Measurements from ENCODE around the gene WWOX. TPM values are rescaled to one million over a fixed set of nuclear protein-coding genes. Genes with fewer than 3 reads are reported as not detected.

Gene WWOX
- total RNA-seq, 1 donor from 2014 or later = 12.6 TPM

DNA sequence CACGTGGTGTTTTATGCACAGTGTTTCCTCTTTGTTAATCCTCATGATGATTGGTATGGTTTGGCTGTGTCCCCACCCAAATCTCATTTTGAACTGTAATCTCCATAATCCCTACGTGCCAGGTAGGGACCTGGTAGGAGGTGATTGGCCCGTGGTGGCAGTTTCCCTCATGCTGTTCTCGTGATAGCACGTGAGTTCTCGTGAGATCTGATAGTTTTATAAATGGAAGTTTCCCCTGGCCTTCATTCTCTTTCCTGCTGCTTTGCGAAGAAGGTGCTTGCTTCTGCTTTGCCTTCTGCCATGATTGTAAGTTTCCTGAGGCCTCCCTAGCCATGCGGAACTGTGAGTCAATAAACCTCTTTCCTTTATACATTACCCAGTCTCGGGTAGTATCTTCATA is 115.8 kb downstream of the WWOX start:
- TF ChIP-seq, protein P1, sequence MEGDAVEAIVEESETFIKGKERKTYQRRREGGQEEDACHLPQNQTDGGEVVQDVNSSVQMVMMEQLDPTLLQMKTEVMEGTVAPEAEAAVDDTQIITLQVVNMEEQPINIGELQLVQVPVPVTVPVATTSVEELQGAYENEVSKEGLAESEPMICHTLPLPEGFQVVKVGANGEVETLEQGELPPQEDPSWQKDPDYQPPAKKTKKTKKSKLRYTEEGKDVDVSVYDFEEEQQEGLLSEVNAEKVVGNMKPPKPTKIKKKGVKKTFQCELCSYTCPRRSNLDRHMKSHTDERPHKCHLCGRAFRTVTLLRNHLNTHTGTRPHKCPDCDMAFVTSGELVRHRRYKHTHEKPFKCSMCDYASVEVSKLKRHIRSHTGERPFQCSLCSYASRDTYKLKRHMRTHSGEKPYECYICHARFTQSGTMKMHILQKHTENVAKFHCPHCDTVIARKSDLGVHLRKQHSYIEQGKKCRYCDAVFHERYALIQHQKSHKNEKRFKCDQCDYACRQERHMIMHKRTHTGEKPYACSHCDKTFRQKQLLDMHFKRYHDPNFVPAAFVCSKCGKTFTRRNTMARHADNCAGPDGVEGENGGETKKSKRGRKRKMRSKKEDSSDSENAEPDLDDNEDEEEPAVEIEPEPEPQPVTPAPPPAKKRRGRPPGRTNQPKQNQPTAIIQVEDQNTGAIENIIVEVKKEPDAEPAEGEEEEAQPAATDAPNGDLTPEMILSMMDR (IDR thresholded peaks at IDR 0.05; ENCODE audit: insufficient read depth, low read length, severe bottlenecking) = no peak
- FAIRE-seq = no peak
- no peaks in the 10 kb centered on the region for H3K27me3 ChIP-seq (ENCODE audit: control insufficient read depth, insufficient read depth, low read length)
- DNase-seq (ENCODE audit: low read depth) = no peak
- no peak overlapping the region for H3K4me3 ChIP-seq (ENCODE audit: low read depth, low read length)
- no peaks in the 10 kb centered on the region for H3K36me3 ChIP-seq (ENCODE audit: control insufficient read depth, insufficient read depth, low read length)

DNA sequence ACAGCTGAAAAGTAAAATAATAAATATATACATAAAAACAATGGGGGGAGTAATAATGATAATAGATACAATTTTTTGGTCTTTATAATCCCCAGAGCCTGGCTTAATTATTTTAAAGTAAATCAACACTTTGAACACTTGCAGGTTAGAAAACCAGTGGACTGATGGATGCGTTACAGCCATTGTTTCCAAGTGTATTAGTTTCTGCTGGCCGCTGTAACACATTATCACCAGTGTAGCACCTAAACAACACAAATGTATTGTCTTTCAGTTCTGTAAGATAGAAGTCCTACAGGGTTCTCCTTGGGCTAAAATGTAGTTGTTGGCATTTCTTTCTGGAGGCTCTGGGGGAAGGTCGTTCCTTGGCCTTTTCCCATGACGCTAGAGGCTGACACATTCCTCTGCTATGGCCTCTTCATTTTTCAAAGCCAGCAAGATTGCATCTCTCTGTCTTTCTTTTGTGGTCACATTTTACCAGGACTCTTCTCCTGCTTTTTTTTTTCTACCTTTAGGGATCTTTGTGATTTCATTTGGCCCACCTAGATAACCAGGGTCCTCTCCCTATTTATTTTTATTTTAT is 116.8 kb downstream of the WWOX start:
- Histone ChIP-seq H3K27me3 (ENCODE audit: control insufficient read depth, insufficient read depth, low read length) (no peaks in the 10 kb centered on the region), H3K36me3 (ENCODE audit: control insufficient read depth, insufficient read depth, low read length) (no peaks in the 10 kb centered on the region), H3K4me3 (ENCODE audit: low read depth, low read length) (no peak overlapping the region)
- no peak for DNase-seq (ENCODE audit: low read depth)
- FAIRE-seq = no peak
- TF ChIP-seq, protein P1 (IDR thresholded peaks at IDR 0.05; ENCODE audit: insufficient read depth, low read length, severe bottlenecking) = no peak

- TF ChIP-seq, protein P1 (IDR thresholded peaks at IDR 0.05; ENCODE audit: insufficient read depth, low read length, severe bottlenecking) = no peak
- no peak for FAIRE-seq
- no peak for DNase-seq (ENCODE audit: low read depth)
- Histone ChIP-seq H3K27me3 (ENCODE audit: control insufficient read depth, insufficient read depth, low read length) (no peaks in the 10 kb centered on the region), H3K4me3 (ENCODE audit: low read depth, low read length) (no peak overlapping the region), H3K36me3 (ENCODE audit: control insufficient read depth, insufficient read depth, low read length) (no peaks in the 10 kb centered on the region)
These were observed 117.8 kb downstream of the WWOX start for GRCh38 chr16:78217276-78217675.

- Histone ChIP-seq H3K27me3 (ENCODE audit: control insufficient read depth, insufficient read depth, low read length) (no peaks in the 10 kb centered on the region), H3K36me3 (ENCODE audit: control insufficient read depth, insufficient read depth, low read length) (no peaks in the 10 kb centered on the region), H3K4me3 (ENCODE audit: low read depth, low read length) (no peak overlapping the region)
- DNase-seq (ENCODE audit: low read depth) = no peak
- no peak for FAIRE-seq
- TF ChIP-seq, protein P1 (IDR thresholded peaks at IDR 0.05; ENCODE audit: insufficient read depth, low read length, severe bottlenecking) = no peak
These were observed 118.8 kb downstream of the WWOX start for GRCh38 chr16:78218279-78218678.

- Histone ChIP-seq H3K27me3 (ENCODE audit: control insufficient read depth, insufficient read depth, low read length) (no peaks in the 10 kb centered on the region), H3K4me3 (ENCODE audit: low read depth, low read length) (no peak overlapping the region), H3K36me3 (ENCODE audit: control insufficient read depth, insufficient read depth, low read length) (no peaks in the 10 kb centered on the region)
- no peak for FAIRE-seq
- TF ChIP-seq, protein P1 (IDR thresholded peaks at IDR 0.05; ENCODE audit: insufficient read depth, low read length, severe bottlenecking) = no peak
- DNase-seq (ENCODE audit: low read depth) = no peak
These were observed 119.6 kb downstream of the WWOX start for GRCh38 chr16:78218856-78219651.

Measured in bronchial epithelial cell (primary cell).